Skeletal muscle tissue (tissue), 4 donors: ENCODE measurements around the gene TENT5C. TPM values are rescaled to one million over a fixed set of nuclear protein-coding genes. Genes with fewer than 3 reads are reported as not detected.
A peak's percentile ranks its signal among the peaks of the same experiment; 100 is the strongest.

Source experiments
- H3K27ac ChIP-seq: one replicate; pipeline ENCODE4 v1.7.0; 2013; ENCODE audit warnings: mild to moderate bottlenecking, low read depth, low read length, inconsistent platforms
- H3K27me3 ChIP-seq, 3 donors: one replicate each; pipeline ENCODE4 v1.7.0; 2013; ENCODE audit warnings: low read length in 3 of 3; ENCODE audit not compliant: control insufficient read depth in 3 of 3, insufficient read depth in 3 of 3
- H3K36me3 ChIP-seq, 3 donors: one replicate each; pipeline ENCODE4 v1.7.0; 2013; ENCODE audit warnings: low read length in 3 of 3; ENCODE audit not compliant: control insufficient read depth in 3 of 3, insufficient read depth in 3 of 3
- H3K4me1 ChIP-seq, 3 donors: one replicate each; pipeline ENCODE4 v1.7.0; 2013; ENCODE audit warnings: low read length in 3 of 3, mild to moderate bottlenecking in 3 of 3; ENCODE audit not compliant: control insufficient read depth in 3 of 3, insufficient read depth in 3 of 3
- H3K4me3 ChIP-seq, 3 donors: one replicate each; pipeline ENCODE4 v1.7.0; 2013; ENCODE audit warnings: low read length in 3 of 3
- H3K9ac ChIP-seq, 3 donors: one replicate each; pipeline ENCODE4 v1.7.0; 2013; ENCODE audit warnings: low read length in 3 of 3, mild to moderate bottlenecking in 3 of 3, moderate library complexity in 2 of 3, low read depth in 1 of 3
- H3K9me3 ChIP-seq, 3 donors: one replicate each; pipeline ENCODE4 v1.7.0; 2013; ENCODE audit warnings: low read length in 3 of 3; ENCODE audit not compliant: control insufficient read depth in 3 of 3
- total RNA-seq: library from RNA; depleted of rRNA; stranded (reverse); fragments of >200 nt; gene quantifications from one replicate; pipeline ENCODE4 v1.2.3, GENCODE V29; 2014
- donor health status: Osteomylitis.

The TENT5C gene
- total RNA-seq, 1 donor from 2014 or later = 48.0 TPM

- Histone ChIP-seq H3K4me3 (no peak overlapping the region), H3K27me3 (no peaks in the 10 kb centered on the region), H3K36me3 (no peaks in the 10 kb centered on the region), H3K4me1 (peaks cover 5 to 11% (median 8%) of the 10 kb centered on the region in 3 donors), H3K9ac (no peak overlapping the region), H3K9me3 (no peaks in the 10 kb centered on the region), H3K27ac (no peak overlapping the region)
Measured at GRCh38 chr1:117580882-117581281, 25.0 kb upstream of the TENT5C start.

DNA sequence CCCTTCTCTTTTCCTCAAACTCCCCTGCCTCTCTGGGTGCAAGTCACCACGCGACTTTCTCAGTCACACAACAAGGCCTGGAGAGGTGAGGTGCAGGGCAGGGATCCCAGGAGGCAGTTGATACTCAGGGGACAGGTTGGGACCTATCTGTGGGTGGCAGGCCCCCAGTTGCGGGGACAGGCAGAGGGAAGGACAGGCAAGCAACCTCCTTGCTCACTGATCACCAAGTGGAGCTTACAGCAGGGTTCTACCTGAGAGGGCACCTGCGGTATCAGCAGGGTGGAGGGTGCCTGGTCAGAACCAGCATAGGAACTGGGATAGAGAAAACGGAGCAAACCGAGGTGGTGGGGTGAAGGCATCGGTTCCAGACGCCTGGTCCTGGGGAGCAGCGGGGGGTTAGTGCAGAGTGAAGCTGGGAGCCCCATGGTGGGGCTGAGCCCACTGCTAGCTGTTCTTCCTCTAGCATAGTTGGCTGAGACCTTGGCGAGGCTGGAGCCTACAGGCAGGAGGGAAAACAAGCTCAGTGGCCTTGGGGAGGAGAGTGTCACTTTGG, 24.4 kb upstream of the TENT5C start:
- Histone ChIP-seq H3K36me3 (no peaks in the 10 kb centered on the region), H3K4me1 (peaks cover 5 to 8% (median 7%) of the 10 kb centered on the region in 3 donors), H3K27ac (no peak overlapping the region), H3K27me3 (no peaks in the 10 kb centered on the region), H3K9ac (no peak overlapping the region), H3K4me3 (no peak overlapping the region), H3K9me3 (no peaks in the 10 kb centered on the region)

DNA sequence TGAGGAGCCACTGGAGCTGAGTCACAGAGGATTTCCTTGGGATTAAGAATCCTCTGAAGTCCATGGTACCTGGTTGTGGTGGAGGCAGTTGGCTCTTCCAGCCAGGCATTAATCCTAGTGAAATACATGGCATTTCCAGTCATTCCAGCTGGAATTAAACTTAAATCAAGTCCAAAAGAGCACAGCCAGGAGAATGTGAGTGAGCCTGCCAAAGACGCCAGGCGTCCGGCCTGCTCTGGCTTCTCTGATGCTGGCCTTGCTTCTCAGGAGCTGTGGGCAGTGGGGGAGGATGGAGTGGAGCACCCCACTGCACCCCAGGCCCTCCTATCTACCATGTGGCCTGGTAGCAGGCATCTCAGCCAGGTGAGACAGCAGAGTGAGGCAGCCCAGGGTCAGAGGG, 23.4 kb upstream of the TENT5C start:
- H3K9ac ChIP-seq = peak overlapping the region in 1 of 3 donors; percentile 40
- H3K27me3 ChIP-seq = no peaks in the 10 kb centered on the region
- H3K4me1 ChIP-seq = peaks cover 8 to 12% (median 8%) of the 10 kb centered on the region in 3 donors
- no peaks in the 10 kb centered on the region for H3K36me3 ChIP-seq
- no peak overlapping the region for H3K27ac ChIP-seq
- no peaks in the 10 kb centered on the region for H3K9me3 ChIP-seq
- H3K4me3 ChIP-seq = no peak overlapping the region

GRCh38 chr1:117583247-117583646, 22.6 kb upstream of the TENT5C start:
- H3K27ac ChIP-seq = no peak overlapping the region
- H3K9ac ChIP-seq = no peak overlapping the region
- H3K4me1 ChIP-seq = peaks cover 8 to 20% (median 15%) of the 10 kb centered on the region in 3 donors
- H3K36me3 ChIP-seq = no peaks in the 10 kb centered on the region
- no peak overlapping the region for H3K4me3 ChIP-seq
- H3K27me3 ChIP-seq = no peaks in the 10 kb centered on the region
- no peaks in the 10 kb centered on the region for H3K9me3 ChIP-seq

DNA sequence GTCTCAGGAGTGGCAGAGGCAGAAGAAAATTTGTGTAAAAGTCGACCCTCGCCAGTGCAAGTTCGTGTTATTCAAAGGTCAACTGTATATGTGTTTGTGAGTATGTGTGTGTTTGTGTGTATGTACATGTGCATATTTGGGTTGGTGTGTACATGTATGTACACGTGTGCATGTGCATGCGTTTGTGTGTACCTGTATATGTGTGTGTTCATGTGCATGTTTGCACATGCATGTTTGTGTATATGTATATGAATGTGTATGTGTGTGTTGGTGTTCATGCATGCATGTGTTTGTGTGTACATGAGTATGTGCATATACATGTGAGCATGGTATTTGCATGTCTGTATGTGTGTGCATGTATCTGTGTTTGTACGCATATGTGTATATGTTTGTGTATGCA, 21.7 kb upstream of the TENT5C start:
- H3K27me3 ChIP-seq = no peaks in the 10 kb centered on the region

DNA sequence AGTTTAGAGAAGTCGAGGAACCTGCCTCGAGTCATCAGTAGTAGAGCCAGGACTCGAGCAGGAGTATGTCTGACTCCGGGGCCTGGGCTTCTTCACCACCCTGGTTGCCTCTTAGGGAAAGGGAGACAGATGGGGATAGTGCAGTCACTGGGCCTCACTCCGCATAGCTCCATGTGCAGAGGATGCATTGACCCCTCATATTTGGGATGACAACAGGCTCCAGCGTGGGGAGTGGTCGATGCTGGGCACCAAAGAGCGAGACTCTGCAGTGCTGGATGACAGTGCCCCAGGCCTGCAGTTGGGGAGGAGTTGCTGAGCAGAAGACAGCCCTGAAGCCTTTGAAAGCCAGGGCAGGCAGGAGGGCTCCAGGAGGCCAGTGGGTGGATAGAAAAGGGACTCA, 20.8 kb upstream of the TENT5C start:
- no peaks in the 10 kb centered on the region for H3K36me3 ChIP-seq
- H3K4me1 ChIP-seq = peaks cover 8 to 21% (median 16%) of the 10 kb centered on the region in 3 donors
- no peak overlapping the region for H3K4me3 ChIP-seq
- no peak overlapping the region for H3K9ac ChIP-seq
- H3K27ac ChIP-seq = no peak overlapping the region
- H3K9me3 ChIP-seq = no peaks in the 10 kb centered on the region
- H3K27me3 ChIP-seq = no peaks in the 10 kb centered on the region

More for the DNA sequence above, 21.7 kb upstream of the TENT5C start:
- Histone ChIP-seq H3K9ac (no peak overlapping the region), H3K9me3 (no peaks in the 10 kb centered on the region), H3K4me1 (peaks cover 8 to 21% (median 16%) of the 10 kb centered on the region in 3 donors), H3K27ac (no peak overlapping the region), H3K36me3 (no peaks in the 10 kb centered on the region), H3K4me3 (no peak overlapping the region)

DNA sequence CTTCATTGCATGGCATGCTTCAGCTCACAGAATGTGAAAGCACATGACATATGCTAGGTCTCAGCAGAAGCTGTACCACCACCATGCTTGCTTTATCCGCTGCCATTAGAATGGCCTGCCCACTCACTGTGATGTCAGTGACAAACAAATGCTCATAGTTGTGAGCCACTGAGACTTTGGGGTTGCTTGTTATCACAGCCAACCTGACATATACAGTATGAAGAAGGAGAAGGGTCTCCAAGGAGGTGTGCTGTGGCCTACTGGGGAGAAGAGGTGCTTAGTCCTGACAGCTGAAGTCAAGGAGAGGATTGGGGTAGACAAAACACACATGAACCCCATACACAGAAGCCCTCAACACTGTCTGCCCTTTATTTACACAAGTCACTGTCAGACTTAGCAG, 19.5 kb upstream of the TENT5C start:
- no peaks in the 10 kb centered on the region for H3K27me3 ChIP-seq
- H3K4me1 ChIP-seq = peaks cover 8 to 30% (median 25%) of the 10 kb centered on the region in 3 donors
- H3K9ac ChIP-seq = no peak overlapping the region
- H3K4me3 ChIP-seq = no peak overlapping the region
- H3K27ac ChIP-seq = no peak overlapping the region
- no peaks in the 10 kb centered on the region for H3K9me3 ChIP-seq
- H3K36me3 ChIP-seq = no peaks in the 10 kb centered on the region

DNA sequence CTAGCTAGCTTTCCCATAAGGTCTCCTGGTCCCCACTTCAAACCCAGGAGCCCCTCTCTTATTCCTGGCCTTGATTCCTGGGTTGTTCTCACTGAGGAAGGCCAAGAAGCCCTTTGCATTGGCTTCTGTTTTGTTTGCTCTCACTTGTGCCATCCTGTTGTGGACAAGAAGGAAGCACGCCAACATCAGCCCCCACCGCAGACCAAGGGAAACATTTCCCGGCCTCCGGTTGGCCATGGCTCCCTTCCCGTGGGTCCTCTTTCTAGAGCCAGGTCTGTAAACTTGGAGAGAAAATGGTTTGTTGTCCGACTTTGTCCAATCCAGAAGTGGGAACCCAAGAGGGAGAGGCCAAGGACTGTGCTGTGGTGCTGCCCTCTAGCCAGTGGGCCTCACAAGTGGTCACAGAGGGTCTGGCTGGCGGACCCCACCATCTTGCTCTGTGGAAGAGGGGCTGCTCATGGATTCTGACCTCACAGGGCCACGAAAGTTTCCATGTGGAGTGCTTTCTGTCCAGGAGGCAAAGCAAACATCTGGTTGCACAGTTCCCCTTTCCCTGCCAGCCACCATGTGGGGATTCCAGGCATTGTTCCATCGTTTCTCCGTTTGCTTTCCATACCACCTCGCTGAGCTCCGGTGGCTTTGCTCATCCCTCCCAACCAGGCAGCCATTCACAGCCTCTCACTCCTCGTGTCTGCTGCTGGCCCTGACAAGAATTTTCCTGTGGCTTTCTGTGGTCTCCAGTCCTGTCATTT, 18.9 kb upstream of the TENT5C start:
- Histone ChIP-seq H3K9ac (no peak overlapping the region), H3K27me3 (no peaks in the 10 kb centered on the region), H3K27ac (no peak overlapping the region), H3K4me1 (peaks cover 10 to 36% (median 31%) of the 10 kb centered on the region in 3 donors), H3K9me3 (no peaks in the 10 kb centered on the region), H3K4me3 (no peak overlapping the region), H3K36me3 (no peaks in the 10 kb centered on the region)

DNA sequence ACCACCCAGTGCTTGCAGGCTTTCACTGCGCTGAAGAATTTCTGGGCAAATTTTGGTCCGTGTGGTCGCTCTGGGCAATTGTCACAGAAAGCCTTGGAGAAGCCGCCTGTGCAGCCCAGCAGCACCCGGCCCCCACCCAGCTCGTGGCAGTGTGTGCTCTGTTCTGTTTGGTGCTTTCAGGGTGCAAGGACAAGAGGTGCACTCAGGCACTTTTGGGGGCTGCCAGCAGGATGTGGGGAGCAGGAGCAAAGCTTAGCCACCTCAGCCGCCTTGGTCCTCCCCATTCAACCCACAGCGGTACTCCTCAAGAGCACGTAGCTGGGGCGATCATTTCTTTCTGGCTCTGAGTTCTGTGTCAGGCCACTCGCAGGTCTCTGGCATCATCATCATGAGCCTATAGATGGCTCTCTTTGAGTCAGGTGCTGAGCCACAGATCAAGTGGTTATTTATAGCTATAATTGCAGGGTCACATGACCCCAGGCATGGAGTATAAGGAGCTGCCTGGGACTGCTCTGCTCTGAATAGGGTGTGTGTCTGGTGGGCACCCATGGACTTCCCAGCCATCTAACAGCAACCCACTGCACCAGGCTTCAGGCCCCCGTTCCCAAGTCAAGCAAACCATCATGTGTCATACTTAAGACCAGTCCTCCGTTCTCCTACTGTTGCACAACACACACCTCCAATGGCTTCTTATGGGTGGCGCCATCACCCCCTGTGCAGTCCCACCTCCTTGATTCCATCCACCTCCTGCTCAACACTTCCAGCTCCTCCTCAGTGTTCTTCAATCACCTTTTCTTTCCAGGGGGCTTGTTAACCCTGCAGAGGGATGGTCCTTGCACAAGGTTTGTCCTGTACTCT, 18.1 kb upstream of the TENT5C start:
- H3K27ac ChIP-seq = no peak overlapping the region
- no peaks in the 10 kb centered on the region for H3K9me3 ChIP-seq
- no peaks in the 10 kb centered on the region for H3K36me3 ChIP-seq
- no peaks in the 10 kb centered on the region for H3K27me3 ChIP-seq
- H3K4me3 ChIP-seq = no peak overlapping the region
- H3K4me1 ChIP-seq = peaks cover 11 to 39% (median 35%) of the 10 kb centered on the region in 3 donors
- no peak overlapping the region for H3K9ac ChIP-seq

- Histone ChIP-seq H3K4me1 (peaks cover 21 to 50% (median 41%) of the 10 kb centered on the region in 3 donors), H3K36me3 (no peaks in the 10 kb centered on the region), H3K4me3 (no peak overlapping the region), H3K9me3 (no peaks in the 10 kb centered on the region), H3K9ac (no peak overlapping the region), H3K27ac (no peak overlapping the region), H3K27me3 (no peaks in the 10 kb centered on the region)
Measured at GRCh38 chr1:117589544-117589943, 16.3 kb upstream of the TENT5C start.
